ENCODE data around the gene GFI1.

DNA sequence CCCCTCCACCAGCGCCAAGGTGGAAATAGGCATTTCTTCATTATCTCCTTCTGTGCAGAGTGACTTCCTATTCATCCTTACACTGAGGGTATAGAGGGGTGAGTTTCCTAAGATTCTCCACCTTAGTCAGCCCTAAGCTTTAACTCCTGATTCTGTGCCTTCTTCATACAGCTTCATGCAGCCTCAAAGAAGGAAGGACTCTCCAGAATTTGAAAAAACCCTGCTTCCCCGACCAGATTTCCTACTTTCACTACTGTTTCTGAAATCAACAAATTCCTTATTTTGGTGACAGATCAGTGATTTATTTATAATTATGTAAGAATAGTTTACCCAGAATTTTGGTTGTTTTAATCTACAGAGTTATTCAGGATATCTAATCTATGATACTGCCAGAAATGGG is 28.6 kb downstream of the GFI1 start:
- TF ChIP-seq, protein P1, sequence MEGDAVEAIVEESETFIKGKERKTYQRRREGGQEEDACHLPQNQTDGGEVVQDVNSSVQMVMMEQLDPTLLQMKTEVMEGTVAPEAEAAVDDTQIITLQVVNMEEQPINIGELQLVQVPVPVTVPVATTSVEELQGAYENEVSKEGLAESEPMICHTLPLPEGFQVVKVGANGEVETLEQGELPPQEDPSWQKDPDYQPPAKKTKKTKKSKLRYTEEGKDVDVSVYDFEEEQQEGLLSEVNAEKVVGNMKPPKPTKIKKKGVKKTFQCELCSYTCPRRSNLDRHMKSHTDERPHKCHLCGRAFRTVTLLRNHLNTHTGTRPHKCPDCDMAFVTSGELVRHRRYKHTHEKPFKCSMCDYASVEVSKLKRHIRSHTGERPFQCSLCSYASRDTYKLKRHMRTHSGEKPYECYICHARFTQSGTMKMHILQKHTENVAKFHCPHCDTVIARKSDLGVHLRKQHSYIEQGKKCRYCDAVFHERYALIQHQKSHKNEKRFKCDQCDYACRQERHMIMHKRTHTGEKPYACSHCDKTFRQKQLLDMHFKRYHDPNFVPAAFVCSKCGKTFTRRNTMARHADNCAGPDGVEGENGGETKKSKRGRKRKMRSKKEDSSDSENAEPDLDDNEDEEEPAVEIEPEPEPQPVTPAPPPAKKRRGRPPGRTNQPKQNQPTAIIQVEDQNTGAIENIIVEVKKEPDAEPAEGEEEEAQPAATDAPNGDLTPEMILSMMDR (conservative IDR thresholded peaks at IDR 0.05) = no peak
- no peak for TF ChIP-seq ZFX (IDR thresholded peaks at IDR 0.05)
